NCI-H2081 (cell line): Measurements from ENCODE around the gene ZSWIM2.
"Not testable (repeated sequence)": the region's sequence is repeated elsewhere in the genome, so short reads cannot be mapped to it uniquely, and the experiment has no call there.

Experiments
- DNase-seq, 2 experiments: peaks; one replicate each; lab custom pipeline; 2025; lab: John Stamatoyannopoulos, UW

ZSWIM2 gene

DNA sequence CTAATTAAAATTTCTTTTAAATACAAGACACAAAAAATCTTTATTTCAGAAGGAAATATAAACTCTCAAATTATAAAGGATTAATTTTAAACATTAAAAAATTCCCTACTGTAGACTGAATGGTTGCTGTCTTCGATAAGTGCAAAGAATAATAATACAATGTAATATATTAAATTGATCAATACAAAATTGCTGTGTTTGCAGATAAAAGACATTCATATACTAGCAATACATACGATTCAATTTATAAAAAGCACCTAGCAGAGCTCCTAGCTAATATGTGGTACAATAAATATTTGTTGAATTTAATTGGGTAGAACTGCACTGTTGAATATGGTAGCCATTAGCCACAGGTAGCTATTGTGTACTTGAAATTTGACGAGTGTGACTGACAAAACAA lies 6.6 kb downstream of the ZSWIM2 start:
- no peak for DNase-seq

DNA sequence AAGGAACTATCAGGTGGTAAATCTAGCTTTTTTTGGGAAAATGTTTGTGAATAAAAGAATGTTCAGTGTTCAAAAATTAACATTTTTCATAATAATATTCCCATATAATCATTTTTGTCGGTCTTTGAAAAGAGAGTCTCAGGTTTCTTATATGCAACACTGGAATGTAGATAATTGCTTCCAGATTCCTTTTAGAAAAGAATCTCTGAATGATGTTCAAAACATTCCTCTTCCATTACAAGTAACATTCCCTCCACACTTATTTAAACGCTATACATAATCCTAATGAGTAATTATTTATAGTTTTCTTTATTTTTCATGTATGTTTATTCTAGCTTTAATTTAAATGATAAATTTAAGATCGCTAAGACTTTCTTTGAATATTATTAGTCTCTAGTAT lies 7.0 kb downstream of the ZSWIM2 start:
- DNase-seq: no peak

DNA sequence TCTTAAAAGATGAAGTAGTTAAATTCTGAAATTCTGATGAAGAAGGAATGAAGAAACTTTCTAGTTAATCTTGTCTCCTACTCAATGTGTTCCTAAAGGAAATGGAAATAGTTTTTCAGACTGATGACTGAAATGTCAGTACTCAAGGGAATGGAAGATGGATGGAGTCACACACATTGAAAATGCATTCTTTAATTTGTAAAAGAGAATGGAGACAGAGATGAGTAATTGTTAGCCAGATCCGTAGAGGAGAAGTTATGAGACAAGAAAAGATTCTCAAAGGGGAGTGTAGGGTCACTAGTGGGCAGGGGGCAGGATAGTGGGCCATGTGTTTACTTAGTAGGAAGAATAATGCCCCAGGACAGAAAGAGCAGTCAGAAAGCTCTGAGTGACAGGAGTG lies 13.3 kb downstream of the ZSWIM2 start:
- DNase-seq: no peak

DNA sequence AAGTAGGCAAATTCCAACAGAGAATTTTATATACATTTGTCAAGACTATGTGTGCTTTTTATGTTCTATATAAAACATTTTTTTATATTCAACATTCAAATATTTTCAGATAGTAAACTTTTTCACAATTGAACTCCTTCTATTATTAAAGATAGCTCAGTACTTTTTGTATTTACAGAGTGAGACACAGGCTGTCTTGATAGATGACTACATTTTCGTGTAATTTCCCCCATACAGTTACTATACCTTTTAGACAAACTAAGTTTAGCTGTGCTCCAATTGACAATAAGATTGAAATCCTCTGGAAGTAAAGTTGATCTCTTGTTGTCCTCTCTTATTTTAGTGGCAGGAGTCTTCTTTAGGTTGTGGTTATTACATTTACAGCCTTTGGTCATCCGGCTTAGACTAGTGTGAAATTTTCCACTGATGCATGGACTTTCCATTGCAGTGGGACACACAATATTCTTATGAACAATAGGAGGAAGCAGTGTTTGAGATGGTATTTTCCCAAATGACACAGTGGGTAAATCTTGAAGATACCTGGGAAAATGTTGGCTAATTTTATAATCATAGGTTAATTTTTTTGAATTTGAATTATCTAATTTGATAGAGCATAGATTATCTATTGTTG lies 21.0 kb downstream of the ZSWIM2 start:
- DNase-seq: no peak

DNA sequence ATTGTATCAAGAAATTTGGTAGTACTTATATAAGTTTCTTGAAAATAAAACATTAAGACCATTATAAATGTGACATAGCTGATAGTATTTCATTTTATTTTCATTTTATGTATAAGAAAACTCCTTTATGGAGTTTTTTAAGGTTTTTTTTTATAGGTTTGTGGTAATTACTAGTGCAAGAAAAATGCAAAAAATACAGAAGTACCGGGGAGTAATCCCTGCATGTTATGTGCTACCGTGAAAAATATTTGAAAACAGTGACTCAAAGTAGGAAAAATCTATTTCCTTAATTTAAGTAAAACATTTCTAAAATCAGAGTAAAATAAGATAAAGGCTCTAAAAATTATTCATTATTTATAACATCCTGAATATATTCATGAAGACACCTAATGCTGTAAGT lies 21.6 kb downstream of the ZSWIM2 start:
- DNase-seq: no peak

DNA sequence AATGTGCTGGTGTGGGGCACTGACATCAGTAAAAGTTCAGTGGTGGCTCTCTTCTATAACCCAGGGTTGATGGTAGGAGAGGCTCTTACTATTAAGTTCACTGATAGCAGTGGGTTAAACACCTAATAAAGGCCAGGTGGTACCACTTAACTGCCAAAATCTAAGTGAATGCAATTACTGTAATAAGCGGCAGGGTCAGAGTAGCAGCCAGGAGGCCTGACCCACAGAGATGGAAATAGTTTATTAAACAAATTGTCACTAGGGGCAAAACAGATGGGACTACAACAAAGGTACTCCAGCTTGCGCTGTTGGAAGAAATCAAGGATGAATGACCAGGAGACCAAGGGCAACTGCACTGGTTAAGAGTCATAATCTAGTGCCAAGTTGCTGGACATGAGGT lies 26.6 kb downstream of the ZSWIM2 start:
- DNase-seq: no peak

DNA sequence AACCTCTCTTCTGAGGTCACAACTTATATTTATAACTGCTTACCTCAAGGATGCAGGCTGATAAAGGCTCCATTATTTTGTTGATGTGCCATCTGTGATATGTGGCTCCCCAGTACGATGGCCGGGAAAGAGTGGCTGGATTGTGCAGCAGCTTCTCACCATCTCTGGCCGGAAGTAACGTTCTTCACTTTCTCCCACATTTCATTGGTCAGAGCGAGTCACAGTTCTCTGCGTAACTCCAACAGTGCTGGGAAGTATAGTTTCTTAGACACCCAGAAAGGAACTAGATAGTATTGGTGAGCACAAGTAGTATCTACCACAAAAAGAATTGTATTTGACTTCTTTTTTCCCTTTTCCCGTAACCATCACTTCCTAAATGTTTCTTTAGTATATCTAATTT lies 28.7 kb downstream of the ZSWIM2 start:
- DNase-seq: no peak

DNA sequence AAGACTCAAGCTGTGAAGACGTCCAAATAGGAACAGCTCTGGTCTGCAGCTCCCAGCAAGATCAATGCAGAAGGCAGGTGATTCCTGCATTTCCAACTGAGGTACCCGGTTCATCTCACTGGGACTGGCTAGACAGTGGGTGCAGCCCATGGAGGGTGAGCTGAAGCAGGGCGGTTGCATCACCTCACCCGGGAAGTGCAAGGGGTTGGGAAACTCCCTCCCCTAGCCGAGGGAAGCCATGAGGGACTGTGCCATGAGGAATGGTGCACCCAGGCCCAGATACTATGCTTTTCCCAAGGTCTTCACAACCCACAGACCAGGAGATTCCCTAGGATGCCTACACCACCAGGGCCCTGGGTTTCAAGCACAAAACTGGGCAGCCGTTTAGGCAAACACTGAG lies 37.2 kb downstream of the ZSWIM2 start:
- not testable (repeated sequence) for DNase-seq

DNA sequence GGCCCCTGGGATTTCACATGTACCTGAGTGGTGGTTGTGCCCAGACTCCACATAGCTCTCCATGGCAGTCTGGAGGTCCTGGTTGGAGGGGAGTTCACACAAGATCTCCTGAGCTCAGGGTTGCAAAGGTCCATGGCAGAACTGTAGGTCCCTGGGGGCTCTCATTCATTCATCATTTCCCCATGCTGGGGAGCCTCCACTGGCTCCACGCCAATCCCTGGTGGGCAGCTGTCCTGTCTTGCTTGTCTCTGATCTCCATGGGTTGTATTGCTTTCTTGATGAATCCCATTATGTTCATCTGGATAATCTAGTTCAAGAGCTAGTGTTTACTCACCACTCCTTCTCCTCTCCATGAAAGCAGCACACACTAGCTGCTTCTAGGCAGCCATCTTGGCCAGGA lies 42.4 kb downstream of the ZSWIM2 start:
- no peak for DNase-seq

DNA sequence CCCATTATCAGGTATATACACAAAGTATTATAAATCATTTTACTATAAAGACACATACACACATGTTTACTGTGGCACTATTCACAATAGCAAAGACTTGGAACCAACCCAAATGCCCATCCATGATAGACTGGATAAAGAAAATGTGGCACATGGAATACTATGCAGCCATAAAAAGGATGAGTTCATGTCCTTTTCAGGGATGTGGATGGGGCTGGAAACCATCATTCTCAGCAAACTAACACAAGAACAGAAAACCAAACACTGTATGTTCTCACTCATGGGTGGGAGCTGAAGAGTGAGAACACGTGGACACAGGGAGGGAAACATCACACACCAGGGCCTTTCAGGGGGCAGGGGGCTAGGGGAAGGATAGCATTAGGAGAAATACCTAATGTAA lies 50.4 kb downstream of the ZSWIM2 start:
- not testable (repeated sequence) for DNase-seq

DNA sequence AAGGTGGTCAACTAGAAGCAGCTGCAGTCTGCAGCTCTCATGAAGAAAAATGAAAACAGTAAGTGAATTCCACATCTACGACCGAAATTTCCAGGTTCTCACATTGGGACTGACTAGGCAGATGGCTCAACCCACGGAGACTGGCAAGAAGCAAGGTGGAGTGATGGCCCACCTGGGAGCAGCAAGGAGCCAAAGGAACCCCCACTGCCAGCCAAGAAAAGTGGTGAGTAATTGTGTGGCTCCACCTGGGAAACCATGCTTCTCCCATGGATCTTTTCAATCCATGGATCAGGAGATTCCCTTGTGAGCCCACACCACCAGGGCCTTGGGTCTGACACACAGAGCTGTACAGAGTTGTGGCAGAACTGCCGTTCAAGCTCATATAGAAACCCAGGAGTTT lies 64.0 kb downstream of the ZSWIM2 start:
- no peak for DNase-seq

DNA sequence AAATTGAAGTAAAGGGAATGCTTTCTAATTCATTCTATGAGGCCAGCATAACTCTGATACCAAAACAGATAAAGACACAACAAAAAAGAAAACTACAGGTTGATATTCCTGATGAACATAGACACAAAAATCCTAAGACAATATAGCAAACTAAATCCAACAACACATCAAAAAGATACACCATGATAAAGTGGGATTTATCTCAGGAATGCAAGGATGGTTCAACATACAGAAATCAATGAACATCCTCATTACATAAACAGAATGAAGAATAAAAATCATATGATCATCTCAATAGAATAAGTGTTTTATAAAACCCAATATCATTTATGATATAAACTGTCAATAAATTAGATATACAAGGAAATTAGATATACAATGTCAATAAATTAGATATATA lies 65.7 kb downstream of the ZSWIM2 start:
- DNase-seq: no peak

DNA sequence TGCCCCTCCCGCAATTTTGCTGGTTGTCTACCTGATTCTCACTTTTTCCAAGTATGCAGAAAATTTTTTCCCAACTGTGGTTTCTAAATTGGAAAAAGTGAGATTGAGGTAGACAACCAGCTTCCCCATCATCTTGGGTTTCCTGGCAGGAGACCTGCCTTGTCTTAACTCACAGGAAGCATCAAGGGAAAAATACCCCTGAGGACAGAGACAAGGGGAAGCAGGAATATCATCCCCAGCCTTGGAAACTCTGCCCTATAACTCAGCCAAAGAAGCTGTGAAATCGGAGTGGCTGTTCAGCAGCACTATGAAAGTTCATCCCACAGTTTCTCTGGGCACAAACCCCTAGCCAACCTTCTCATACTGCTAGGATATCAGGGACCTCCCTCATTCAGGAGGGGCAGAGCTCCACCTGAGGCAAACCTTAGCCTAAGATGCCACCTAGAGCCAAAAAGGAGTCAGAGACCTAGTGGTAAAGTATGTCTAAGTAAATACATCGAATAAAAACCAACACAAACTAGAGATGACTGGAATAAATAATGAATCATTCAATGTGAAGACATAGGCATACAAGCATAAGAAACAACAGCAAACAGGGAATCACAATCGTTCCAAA lies 68.2 kb downstream of the ZSWIM2 start:
- peak in 1 of 2 experiments; percentile 61 for DNase-seq
